ENCODE data around the gene NDUFA7. TPM values are rescaled to one million over a fixed set of nuclear protein-coding genes. Genes with fewer than 3 reads are reported as not detected.

Gene NDUFA7
- total RNA-seq, 1 experiment from 2014 or later = 70.2 TPM

DNA sequence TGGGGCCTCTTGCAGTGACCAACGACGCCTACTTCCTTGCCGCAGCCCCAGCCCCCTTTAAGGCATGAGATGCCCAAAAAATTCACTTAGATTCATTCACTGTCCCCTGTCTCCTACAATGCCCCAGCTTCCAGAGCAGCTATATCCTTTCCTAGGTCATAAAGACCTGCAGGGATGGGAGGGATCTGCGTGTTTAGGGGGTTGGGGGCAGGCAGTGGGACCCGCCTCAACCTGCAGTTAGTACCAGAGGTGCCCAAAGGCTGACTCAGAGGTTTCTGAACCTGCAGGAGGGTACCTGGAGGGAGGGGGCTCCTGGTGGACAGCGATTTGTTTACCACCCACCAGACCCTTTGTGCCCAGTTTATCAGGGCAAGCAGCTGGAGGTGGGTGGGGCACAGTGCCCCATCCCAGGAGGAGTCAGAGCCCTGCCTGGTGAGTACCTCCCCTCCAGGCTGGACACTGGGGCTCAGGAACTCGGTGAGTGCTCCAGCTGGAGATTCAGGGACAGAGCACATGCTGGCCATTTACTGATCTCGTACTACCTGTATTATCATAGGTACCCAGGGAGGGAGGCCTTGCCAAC lies 10.2 kb upstream of the NDUFA7 start:
- intact Hi-C loops (cut with micrococcal nuclease; ENCODE audit: unreplicated experiment) = no loop called here
- Histone ChIP-seq H3K27ac (ENCODE audit: low read depth, low read length, poor library complexity, severe bottlenecking) (no peak overlapping the region), H3K4me1 (ENCODE audit: insufficient read depth, low read length, poor library complexity, severe bottlenecking) (no peaks in the 10 kb centered on the region), H3K36me3 (ENCODE audit: insufficient read depth, low read length, poor library complexity, severe bottlenecking) (no peaks in the 10 kb centered on the region), H3K27me3 (replicated peaks; ENCODE audit: insufficient read depth, low read depth, low read length, poor library complexity) (peaks cover 25% of the 10 kb centered on the region), H3K4me3 (ENCODE audit: low read depth, low read length, poor library complexity, severe bottlenecking) (no peak overlapping the region), H3K9me3 (ENCODE audit: low read depth, low read length, poor library complexity, severe bottlenecking) (no peaks in the 10 kb centered on the region)
- BruUV-seq (replicated peaks) = no TSS peak
- POLR2A ChIA-PET (ENCODE audit: low non-redundant PET) = no interaction called here
- CTCF ChIA-PET = no interaction called here
- no peak for TF ChIP-seq EZH2 (IDR thresholded peaks at IDR 0.05; ENCODE audit: borderline replicate concordance, low read depth, low read length, poor library complexity, severe bottlenecking)
- TF ChIP-seq, protein P1, sequence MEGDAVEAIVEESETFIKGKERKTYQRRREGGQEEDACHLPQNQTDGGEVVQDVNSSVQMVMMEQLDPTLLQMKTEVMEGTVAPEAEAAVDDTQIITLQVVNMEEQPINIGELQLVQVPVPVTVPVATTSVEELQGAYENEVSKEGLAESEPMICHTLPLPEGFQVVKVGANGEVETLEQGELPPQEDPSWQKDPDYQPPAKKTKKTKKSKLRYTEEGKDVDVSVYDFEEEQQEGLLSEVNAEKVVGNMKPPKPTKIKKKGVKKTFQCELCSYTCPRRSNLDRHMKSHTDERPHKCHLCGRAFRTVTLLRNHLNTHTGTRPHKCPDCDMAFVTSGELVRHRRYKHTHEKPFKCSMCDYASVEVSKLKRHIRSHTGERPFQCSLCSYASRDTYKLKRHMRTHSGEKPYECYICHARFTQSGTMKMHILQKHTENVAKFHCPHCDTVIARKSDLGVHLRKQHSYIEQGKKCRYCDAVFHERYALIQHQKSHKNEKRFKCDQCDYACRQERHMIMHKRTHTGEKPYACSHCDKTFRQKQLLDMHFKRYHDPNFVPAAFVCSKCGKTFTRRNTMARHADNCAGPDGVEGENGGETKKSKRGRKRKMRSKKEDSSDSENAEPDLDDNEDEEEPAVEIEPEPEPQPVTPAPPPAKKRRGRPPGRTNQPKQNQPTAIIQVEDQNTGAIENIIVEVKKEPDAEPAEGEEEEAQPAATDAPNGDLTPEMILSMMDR (conservative IDR thresholded peaks at IDR 0.05; ENCODE audit: low read depth, low read length) = no peak
- DNase-seq (ENCODE audit: low spot score) = no peak

DNA sequence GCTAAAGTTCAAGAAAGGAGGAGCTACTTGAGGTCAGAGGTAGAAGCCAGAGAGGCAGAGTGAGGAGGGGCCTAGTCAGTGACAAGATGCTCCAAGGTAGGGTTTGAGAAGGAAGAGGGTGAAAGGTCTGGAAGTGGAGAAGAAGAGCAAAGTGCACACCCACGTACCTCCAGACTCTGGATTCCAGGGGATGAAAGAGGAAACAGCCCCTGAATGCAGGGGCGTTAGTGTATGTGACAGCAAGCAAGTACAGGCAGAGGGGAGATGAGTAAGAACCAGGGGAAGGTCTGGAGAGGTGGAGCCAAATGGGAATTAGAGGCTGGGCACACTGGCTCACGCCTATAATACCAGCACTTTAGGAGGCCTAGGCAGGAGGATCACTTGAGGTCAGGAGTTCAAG lies 8.8 kb upstream of the NDUFA7 start:
- no peak for DNase-seq (ENCODE audit: low spot score)
- BruUV-seq (replicated peaks) = no TSS peak
- ChIA-PET CTCF (no interaction called here), POLR2A (ENCODE audit: low non-redundant PET) (interaction anchor here (0.6 kb wide), 1 partner anchor 1037 kb away, joined by 3 read pairs; no protein-coding TSS in a partner anchor)
- H3K36me3 ChIP-seq (ENCODE audit: insufficient read depth, low read length, poor library complexity, severe bottlenecking) = no peaks in the 10 kb centered on the region
- no peak overlapping the region for H3K4me3 ChIP-seq (ENCODE audit: low read depth, low read length, poor library complexity, severe bottlenecking)
- H3K27ac ChIP-seq (ENCODE audit: low read depth, low read length, poor library complexity, severe bottlenecking) = no peak overlapping the region
- H3K4me1 ChIP-seq (ENCODE audit: insufficient read depth, low read length, poor library complexity, severe bottlenecking) = no peaks in the 10 kb centered on the region
- intact Hi-C loops (cut with micrococcal nuclease; ENCODE audit: unreplicated experiment) = no loop called here
- no peaks in the 10 kb centered on the region for H3K9me3 ChIP-seq (ENCODE audit: low read depth, low read length, poor library complexity, severe bottlenecking)
- peaks cover 20% of the 10 kb centered on the region for H3K27me3 ChIP-seq (replicated peaks; ENCODE audit: insufficient read depth, low read depth, low read length, poor library complexity)
- TF ChIP-seq, protein P1 (conservative IDR thresholded peaks at IDR 0.05; ENCODE audit: low read depth, low read length) = no peak
- TF ChIP-seq EZH2 (IDR thresholded peaks at IDR 0.05; ENCODE audit: borderline replicate concordance, low read depth, low read length, poor library complexity, severe bottlenecking) = no peak

DNA sequence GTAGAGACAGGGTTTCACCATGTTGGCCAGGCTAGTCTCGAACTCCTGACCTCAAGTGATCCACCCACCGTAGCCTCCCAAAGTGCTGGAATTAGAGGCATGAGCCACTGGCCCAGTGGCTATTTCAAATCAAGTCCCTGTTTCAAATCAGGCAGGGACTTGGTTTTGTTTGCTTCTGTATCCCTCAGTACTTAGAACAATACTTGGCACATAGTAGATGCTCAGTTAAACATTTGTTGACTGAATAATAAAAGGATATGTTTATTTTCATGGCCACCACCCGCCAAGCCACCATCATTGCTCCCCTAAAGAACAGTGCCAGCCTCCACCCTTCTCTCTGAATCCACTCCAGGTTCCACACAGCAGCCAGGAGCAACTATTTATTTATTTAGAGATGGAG lies 4.3 kb upstream of the NDUFA7 start:
- Histone ChIP-seq H3K27ac (ENCODE audit: low read depth, low read length, poor library complexity, severe bottlenecking) (no peak overlapping the region), H3K27me3 (replicated peaks; ENCODE audit: insufficient read depth, low read depth, low read length, poor library complexity) (no peaks in the 10 kb centered on the region), H3K4me3 (ENCODE audit: low read depth, low read length, poor library complexity, severe bottlenecking) (no peak overlapping the region), H3K4me1 (ENCODE audit: insufficient read depth, low read length, poor library complexity, severe bottlenecking) (peaks cover 11% of the 10 kb centered on the region), H3K9me3 (ENCODE audit: low read depth, low read length, poor library complexity, severe bottlenecking) (no peaks in the 10 kb centered on the region), H3K36me3 (ENCODE audit: insufficient read depth, low read length, poor library complexity, severe bottlenecking) (peaks cover 23% of the 10 kb centered on the region)
- no TSS peak for BruUV-seq (replicated peaks)
- CTCF ChIA-PET = no interaction called here
- DNase-seq (ENCODE audit: low spot score) = no peak
- POLR2A ChIA-PET (ENCODE audit: low non-redundant PET) = no interaction called here
- intact Hi-C loops (cut with micrococcal nuclease; ENCODE audit: unreplicated experiment) = no loop called here
- TF ChIP-seq, protein P1 (conservative IDR thresholded peaks at IDR 0.05; ENCODE audit: low read depth, low read length) = no peak
- no peak for TF ChIP-seq EZH2 (IDR thresholded peaks at IDR 0.05; ENCODE audit: borderline replicate concordance, low read depth, low read length, poor library complexity, severe bottlenecking)
